ENCODE data around the gene FMN2. TPM values are rescaled to one million over a fixed set of nuclear protein-coding genes. Genes with fewer than 3 reads are reported as not detected.
A peak's percentile ranks its signal among the peaks of the same experiment; 100 is the strongest.

The FMN2 gene
- total RNA-seq, 1 donor from 2014 or later, result 4.3 TPM

GRCh38 chr1:240139511-240139910 lies 47.8 kb downstream of the FMN2 start:
- DNase-seq (ENCODE audit: extremely low spot score, unreplicated experiment), result no peak
- no peaks in the 10 kb centered on the region for H3K4me1 Mint-ChIP-seq (ENCODE audit: unreplicated experiment)
- no peak overlapping the region for H3K27ac Mint-ChIP-seq
- H3K27me3 Mint-ChIP-seq, result no peaks in the 10 kb centered on the region
- H3K4me3 Mint-ChIP-seq, result no peak overlapping the region
- no peaks in the 10 kb centered on the region for H3K36me3 Mint-ChIP-seq
- TF ChIP-seq, protein P1, sequence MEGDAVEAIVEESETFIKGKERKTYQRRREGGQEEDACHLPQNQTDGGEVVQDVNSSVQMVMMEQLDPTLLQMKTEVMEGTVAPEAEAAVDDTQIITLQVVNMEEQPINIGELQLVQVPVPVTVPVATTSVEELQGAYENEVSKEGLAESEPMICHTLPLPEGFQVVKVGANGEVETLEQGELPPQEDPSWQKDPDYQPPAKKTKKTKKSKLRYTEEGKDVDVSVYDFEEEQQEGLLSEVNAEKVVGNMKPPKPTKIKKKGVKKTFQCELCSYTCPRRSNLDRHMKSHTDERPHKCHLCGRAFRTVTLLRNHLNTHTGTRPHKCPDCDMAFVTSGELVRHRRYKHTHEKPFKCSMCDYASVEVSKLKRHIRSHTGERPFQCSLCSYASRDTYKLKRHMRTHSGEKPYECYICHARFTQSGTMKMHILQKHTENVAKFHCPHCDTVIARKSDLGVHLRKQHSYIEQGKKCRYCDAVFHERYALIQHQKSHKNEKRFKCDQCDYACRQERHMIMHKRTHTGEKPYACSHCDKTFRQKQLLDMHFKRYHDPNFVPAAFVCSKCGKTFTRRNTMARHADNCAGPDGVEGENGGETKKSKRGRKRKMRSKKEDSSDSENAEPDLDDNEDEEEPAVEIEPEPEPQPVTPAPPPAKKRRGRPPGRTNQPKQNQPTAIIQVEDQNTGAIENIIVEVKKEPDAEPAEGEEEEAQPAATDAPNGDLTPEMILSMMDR (conservative IDR thresholded peaks at IDR 0.05), result no peak
- H3K9me3 Mint-ChIP-seq, result no peaks in the 10 kb centered on the region

DNA sequence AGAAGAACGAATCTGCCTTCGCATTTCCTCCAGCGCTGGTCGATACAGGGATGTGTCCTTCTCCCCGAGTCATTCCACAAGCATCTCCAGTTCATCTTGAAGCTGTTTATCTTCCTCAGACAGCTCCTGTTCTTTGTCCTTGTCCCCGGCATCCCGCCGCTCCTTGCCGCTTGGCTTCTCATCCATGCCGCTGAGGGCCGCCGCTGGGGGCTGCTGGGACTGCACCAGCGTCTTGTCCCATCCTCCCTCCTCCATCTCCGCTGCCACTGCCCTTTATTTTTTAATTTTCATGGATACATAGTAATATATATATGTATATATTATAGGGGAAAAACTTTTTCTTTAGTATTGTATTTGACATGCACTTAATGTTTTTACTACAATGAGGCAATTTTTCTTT lies 53.4 kb downstream of the FMN2 start:
- Mint-ChIP-seq H3K4me3 (no peak overlapping the region), H3K4me1 (ENCODE audit: unreplicated experiment) (no peaks in the 10 kb centered on the region), H3K36me3 (no peaks in the 10 kb centered on the region), H3K27ac (no peak overlapping the region), H3K9me3 (no peaks in the 10 kb centered on the region), H3K27me3 (no peaks in the 10 kb centered on the region)
- DNase-seq (ENCODE audit: extremely low spot score, unreplicated experiment), result no peak
- TF ChIP-seq, protein P1 (conservative IDR thresholded peaks at IDR 0.05), result no peak

- no peaks in the 10 kb centered on the region for H3K9me3 Mint-ChIP-seq
- no peak for DNase-seq (ENCODE audit: extremely low spot score, unreplicated experiment)
- no peak overlapping the region for H3K27ac Mint-ChIP-seq
- TF ChIP-seq, protein P1 (conservative IDR thresholded peaks at IDR 0.05), result no peak
- no peaks in the 10 kb centered on the region for H3K4me1 Mint-ChIP-seq (ENCODE audit: unreplicated experiment)
- no peak overlapping the region for H3K4me3 Mint-ChIP-seq
- no peaks in the 10 kb centered on the region for H3K36me3 Mint-ChIP-seq
- H3K27me3 Mint-ChIP-seq, result no peaks in the 10 kb centered on the region
These were observed 56.6 kb downstream of the FMN2 start for GRCh38 chr1:240148333-240148732.

- DNase-seq (ENCODE audit: extremely low spot score, unreplicated experiment), result no peak
- Mint-ChIP-seq H3K9me3 (no peaks in the 10 kb centered on the region), H3K36me3 (no peaks in the 10 kb centered on the region), H3K27me3 (no peaks in the 10 kb centered on the region), H3K4me3 (no peak overlapping the region), H3K27ac (no peak overlapping the region), H3K4me1 (ENCODE audit: unreplicated experiment) (no peaks in the 10 kb centered on the region)
- TF ChIP-seq, protein P1 (conservative IDR thresholded peaks at IDR 0.05), result peak; percentile 88
These were observed 57.9 kb downstream of the FMN2 start for GRCh38 chr1:240149484-240150094.

DNA sequence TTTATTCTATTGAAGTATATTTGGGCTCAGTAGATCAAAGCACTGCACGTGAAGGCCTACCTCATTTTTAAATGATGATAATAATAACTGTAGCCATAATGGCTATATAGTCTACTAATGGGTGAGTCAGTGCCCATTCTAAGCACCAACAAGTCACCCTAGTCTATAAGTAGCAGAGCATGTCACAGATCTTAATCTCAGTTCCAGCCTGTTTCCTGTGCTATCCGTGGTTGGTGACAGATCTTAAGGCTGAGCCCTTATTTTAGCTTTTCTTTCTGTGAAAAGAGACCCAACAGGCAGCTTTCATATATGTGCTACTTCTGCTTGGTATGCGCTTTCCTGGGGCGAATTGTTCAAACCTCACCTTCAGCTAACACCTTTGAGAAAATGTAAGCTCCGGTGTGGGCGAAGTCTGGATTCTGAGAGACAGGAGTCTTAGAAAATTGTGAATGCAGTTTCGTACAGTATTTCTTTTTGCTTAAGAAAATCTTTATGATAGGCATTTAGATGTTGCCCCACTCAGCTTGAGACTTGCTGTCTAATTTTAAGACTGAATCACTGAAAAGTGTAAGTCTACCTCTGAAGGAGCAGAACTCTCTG lies 59.6 kb downstream of the FMN2 start:
- Mint-ChIP-seq H3K4me3 (no peak overlapping the region), H3K27me3 (no peaks in the 10 kb centered on the region), H3K4me1 (ENCODE audit: unreplicated experiment) (no peaks in the 10 kb centered on the region), H3K27ac (no peak overlapping the region), H3K9me3 (no peaks in the 10 kb centered on the region), H3K36me3 (no peaks in the 10 kb centered on the region)
- DNase-seq (ENCODE audit: extremely low spot score, unreplicated experiment), result no peak
- TF ChIP-seq, protein P1 (conservative IDR thresholded peaks at IDR 0.05), result no peak

All from type B pancreatic cell (in vitro differentiated cells).